Measurements from ENCODE around the gene TIAM1.

DNA sequence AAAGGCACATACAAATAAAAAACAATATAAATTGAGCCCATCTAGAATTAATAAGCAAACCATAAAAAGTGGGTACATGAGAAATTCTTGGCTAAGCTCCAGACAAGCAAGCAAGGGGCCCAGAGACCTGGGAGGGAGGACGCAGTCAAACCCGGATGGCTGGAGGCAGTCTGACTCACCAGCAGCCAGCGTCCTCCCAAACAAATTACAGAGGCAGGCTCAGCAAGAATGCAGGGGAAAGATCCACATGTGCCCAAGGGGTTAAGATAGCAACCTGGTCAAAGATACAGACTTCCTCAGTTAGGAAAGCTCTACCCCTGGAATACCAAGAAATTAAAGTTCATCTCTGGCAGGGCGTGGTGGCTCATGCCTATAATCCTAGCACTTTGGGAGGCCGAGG lies 7.4 kb upstream of the TIAM1 start:
- TF ChIP-seq, protein P1, sequence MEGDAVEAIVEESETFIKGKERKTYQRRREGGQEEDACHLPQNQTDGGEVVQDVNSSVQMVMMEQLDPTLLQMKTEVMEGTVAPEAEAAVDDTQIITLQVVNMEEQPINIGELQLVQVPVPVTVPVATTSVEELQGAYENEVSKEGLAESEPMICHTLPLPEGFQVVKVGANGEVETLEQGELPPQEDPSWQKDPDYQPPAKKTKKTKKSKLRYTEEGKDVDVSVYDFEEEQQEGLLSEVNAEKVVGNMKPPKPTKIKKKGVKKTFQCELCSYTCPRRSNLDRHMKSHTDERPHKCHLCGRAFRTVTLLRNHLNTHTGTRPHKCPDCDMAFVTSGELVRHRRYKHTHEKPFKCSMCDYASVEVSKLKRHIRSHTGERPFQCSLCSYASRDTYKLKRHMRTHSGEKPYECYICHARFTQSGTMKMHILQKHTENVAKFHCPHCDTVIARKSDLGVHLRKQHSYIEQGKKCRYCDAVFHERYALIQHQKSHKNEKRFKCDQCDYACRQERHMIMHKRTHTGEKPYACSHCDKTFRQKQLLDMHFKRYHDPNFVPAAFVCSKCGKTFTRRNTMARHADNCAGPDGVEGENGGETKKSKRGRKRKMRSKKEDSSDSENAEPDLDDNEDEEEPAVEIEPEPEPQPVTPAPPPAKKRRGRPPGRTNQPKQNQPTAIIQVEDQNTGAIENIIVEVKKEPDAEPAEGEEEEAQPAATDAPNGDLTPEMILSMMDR (IDR thresholded peaks at IDR 0.05): no peak
- no peak for TF ChIP-seq POLR2A (IDR thresholded peaks at IDR 0.05)

Measured in adrenal gland (tissue), 5 donors.